Endodermal cell (in vitro differentiated cells): Measurements from ENCODE around the gene TSPAN18. TPM values are rescaled to one million over a fixed set of nuclear protein-coding genes. Genes with fewer than 3 reads are reported as not detected.

Source experiments
- DNase-seq: peaks from one replicate; pipeline ENCODE4 v3.0.0-alpha.2; 2017
- H3K27ac ChIP-seq: 2 replicates; pipeline ENCODE4 v1.5.1; 2013; ENCODE audit warnings: mild to moderate bottlenecking, low read depth, low read length, moderate library complexity
- H3K27me3 ChIP-seq: 2 replicates; pipeline ENCODE4 v1.6.1; 2013; ENCODE audit warnings: mild to moderate bottlenecking, low read length, moderate library complexity; ENCODE audit not compliant: insufficient read depth, control insufficient read depth, poor library complexity, severe bottlenecking
- H3K36me3 ChIP-seq: 2 replicates; pipeline ENCODE4 v1.7.0; 2013; ENCODE audit warnings: mild to moderate bottlenecking, low read length, moderate library complexity; ENCODE audit not compliant: control insufficient read depth, insufficient read depth
- H3K4me1 ChIP-seq: one replicate; pipeline ENCODE4 v1.7.0; 2013; ENCODE audit warnings: low read length; ENCODE audit not compliant: control insufficient read depth, insufficient read depth
- H3K4me3 ChIP-seq: 2 replicates; pipeline ENCODE4 v1.5.1; 2013; ENCODE audit warnings: mild to moderate bottlenecking, low read length, moderate library complexity
- H3K9ac ChIP-seq: 2 replicates; pipeline ENCODE4 v1.6.1; 2013; ENCODE audit warnings: mild to moderate bottlenecking, low read length, moderate library complexity; ENCODE audit not compliant: poor library complexity, severe bottlenecking; ENCODE audit errors: extremely low read depth
- H3K9me3 ChIP-seq: 2 replicates; pipeline ENCODE4 v1.6.1; 2013; ENCODE audit warnings: mild to moderate bottlenecking, low read length, moderate library complexity; ENCODE audit not compliant: control insufficient read depth
- H3K27ac Mint-ChIP-seq: 2 replicates; pipeline ENCODE4 v1.8.0; 2020; ENCODE audit warnings: mixed read lengths
- H3K27me3 Mint-ChIP-seq: 2 replicates; pipeline ENCODE4 v1.8.0; 2021; ENCODE audit warnings: mild to moderate bottlenecking, mixed read lengths; ENCODE audit not compliant: insufficient read depth
- H3K36me3 Mint-ChIP-seq: 2 replicates; pipeline ENCODE4 v1.8.0; 2020; ENCODE audit warnings: low read depth, mixed read lengths
- H3K4me1 Mint-ChIP-seq: 2 replicates; pipeline ENCODE4 v1.8.0; 2020; ENCODE audit warnings: mixed read lengths
- H3K4me3 Mint-ChIP-seq: 2 replicates; pipeline ENCODE4 v1.8.0; 2020; ENCODE audit warnings: mild to moderate bottlenecking, moderate library complexity, mixed read lengths
- H3K9me3 Mint-ChIP-seq: 2 replicates; pipeline ENCODE4 v1.8.0; 2020; ENCODE audit warnings: mild to moderate bottlenecking, mixed read lengths
- CTCF ChIP-seq: fragments of 200-600 bp; sonication (generic); conservative IDR thresholded peaks from 2 replicates; pipeline ENCODE4 v1.5.0; 2021; ENCODE audit warnings: antibody characterized with exemption, mild to moderate bottlenecking
- WGBS, 2 experiments: methylation state at CpG; one replicate each; pipeline versions ENCODE4 v1.1.5 to v1.1.7; 2013; ENCODE audit warnings: missing lambda C conversion rate in 2 of 2, mixed read lengths in 1 of 2; ENCODE audit not compliant: insufficient coverage in 1 of 2, insufficient read length in 1 of 2; 5-methylcytosine and 5-hydroxymethylcytosine counted together
- total RNA-seq, 2 donors: library from RNA; stranded (reverse); fragmentation: NEBNext Ultra II Directional in 1 of 2; extraction: Animal tissue kit (Norgen Biotek cat#: 25700) in 1 of 2; gene quantifications; 2 replicates in 1 of 2; 3 replicates in 1 of 2; pipeline ENCODE4 v1.2.1, GENCODE V29; 2021

The TSPAN18 gene
- total RNA-seq, 2 donors from 2014 or later: 28.0 to 28.7 TPM

DNA sequence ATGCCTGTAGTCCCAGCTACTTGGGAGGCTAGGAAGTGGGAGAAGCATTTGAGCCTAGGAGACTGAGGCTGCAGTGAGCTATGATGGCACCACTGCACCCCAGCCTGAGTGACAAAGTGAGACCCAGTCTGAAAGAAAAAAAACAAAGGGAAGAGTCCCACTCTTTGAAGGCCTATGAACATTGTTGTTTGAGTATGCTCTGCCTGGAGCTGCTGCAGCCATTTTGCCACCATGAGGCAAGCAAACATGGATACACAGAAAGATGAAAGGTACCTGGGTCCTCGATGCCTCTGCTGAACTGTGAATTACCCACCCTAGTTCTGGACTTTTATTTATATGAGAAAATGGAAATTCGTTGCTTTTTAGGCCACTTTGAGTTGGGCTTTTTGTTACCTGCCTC, 19.7 kb upstream of the TSPAN18 start:
- Mint-ChIP-seq H3K27me3 (peaks cover 12% of the 10 kb centered on the region), H3K4me1 (peaks cover 12% of the 10 kb centered on the region)

GRCh38 chr11:44708009-44708408, 18.8 kb upstream of the TSPAN18 start:
- 72 to 92% methylated on average over 4 to 10 of the region's 10 CpGs for WGBS, 2 experiments
- no peak overlapping the region for H3K27ac Mint-ChIP-seq

More for the DNA sequence above, 19.7 kb upstream of the TSPAN18 start:
- Histone ChIP-seq H3K36me3 (no peaks in the 10 kb centered on the region), H3K9ac (no peak overlapping the region), H3K4me3 (no peak overlapping the region), H3K4me1 (peaks cover 2% of the 10 kb centered on the region), H3K9me3 (peaks cover 8% of the 10 kb centered on the region), H3K27ac (no peak overlapping the region), H3K27me3 (no peaks in the 10 kb centered on the region)
- H3K36me3 Mint-ChIP-seq: peaks cover 2% of the 10 kb centered on the region
- no peak overlapping the region for H3K27ac Mint-ChIP-seq
- peaks cover 5% of the 10 kb centered on the region for H3K9me3 Mint-ChIP-seq
- WGBS, 2 experiments: 89 to 94% methylated on average over 2 of the region's 2 CpGs
- no peak for TF ChIP-seq CTCF
- DNase-seq: no peak
- no peak overlapping the region for H3K4me3 Mint-ChIP-seq

DNA sequence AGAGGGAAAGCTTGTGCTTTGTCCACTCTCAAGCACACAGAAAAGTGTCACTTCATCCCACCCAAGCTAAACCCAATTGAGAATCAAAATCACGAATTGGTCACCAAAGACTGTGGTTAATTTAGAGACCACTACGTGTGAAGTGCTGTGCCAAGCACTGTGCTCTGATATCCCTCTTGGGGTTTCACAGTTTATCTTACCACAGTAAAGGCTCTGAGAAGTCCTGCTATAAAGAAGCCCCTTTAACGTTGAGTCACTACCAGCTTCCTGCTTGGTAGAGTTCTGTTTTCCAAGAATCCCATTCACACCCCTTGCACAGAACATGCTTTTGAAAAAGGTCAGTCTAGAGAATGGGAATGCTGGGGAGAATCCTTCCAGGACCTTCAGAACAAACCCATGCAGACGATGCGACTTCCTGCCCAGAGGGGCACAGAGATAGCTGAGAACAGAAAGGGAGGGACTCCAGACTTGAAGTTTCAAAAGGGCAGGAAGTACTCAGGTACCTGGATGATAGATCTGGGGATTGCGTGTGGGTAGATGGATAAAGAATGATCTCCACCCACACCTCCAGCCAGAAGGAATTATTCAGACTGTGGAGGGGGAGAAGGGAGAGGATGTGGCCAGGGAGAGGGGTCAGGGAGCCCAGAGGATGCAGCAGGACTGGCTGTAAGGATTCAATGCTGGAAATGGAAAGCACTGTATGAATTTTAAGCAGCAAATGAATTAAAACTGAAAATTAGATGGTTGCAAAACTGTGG, 18.1 kb upstream of the TSPAN18 start:
- Histone ChIP-seq H3K27ac (no peak overlapping the region), H3K4me1 (peaks cover 6% of the 10 kb centered on the region), H3K9ac (no peak overlapping the region), H3K4me3 (no peak overlapping the region), H3K9me3 (peaks cover 4% of the 10 kb centered on the region), H3K36me3 (no peaks in the 10 kb centered on the region), H3K27me3 (no peaks in the 10 kb centered on the region)
- no peak for TF ChIP-seq CTCF
- Mint-ChIP-seq H3K27me3 (peaks cover 12% of the 10 kb centered on the region), H3K4me3 (no peak overlapping the region), H3K4me1 (peaks cover 23% of the 10 kb centered on the region), H3K9me3 (peaks cover 4% of the 10 kb centered on the region), H3K27ac (no peak overlapping the region), H3K36me3 (peaks cover 2% of the 10 kb centered on the region)
- WGBS, 2 experiments: 91% methylated on average over 4 to 6 of the region's 6 CpGs
- DNase-seq: no peak

More at GRCh38 chr11:44708009-44708408, 18.8 kb upstream of the TSPAN18 start:
- no peak overlapping the region for H3K4me3 Mint-ChIP-seq
- H3K4me3 ChIP-seq: no peak overlapping the region
- no peaks in the 10 kb centered on the region for H3K36me3 ChIP-seq
- peaks cover 8% of the 10 kb centered on the region for H3K9me3 ChIP-seq
- H3K4me1 ChIP-seq: peaks cover 6% of the 10 kb centered on the region
- peaks cover 5% of the 10 kb centered on the region for H3K9me3 Mint-ChIP-seq
- TF ChIP-seq CTCF: no peak
- no peak for DNase-seq
- H3K27me3 ChIP-seq: no peaks in the 10 kb centered on the region
- H3K27me3 Mint-ChIP-seq: peaks cover 12% of the 10 kb centered on the region
- peaks cover 2% of the 10 kb centered on the region for H3K36me3 Mint-ChIP-seq
- H3K4me1 Mint-ChIP-seq: peaks cover 21% of the 10 kb centered on the region
- H3K9ac ChIP-seq: no peak overlapping the region
- H3K27ac ChIP-seq: no peak overlapping the region
